ENCODE measurements around the gene CLPTM1L. TPM values are rescaled to one million over a fixed set of nuclear protein-coding genes. Genes with fewer than 3 reads are reported as not detected.

Gene CLPTM1L
- 124 TPM for total RNA-seq

GRCh38 chr5:1344975-1345838 is at the start of gene CLPTM1L:
Gene CLPTM1L (minus strand): TSS chr5:1345099. CDS start chr5:1344841, 258 bp downstream.

GRCh38 chr5:1294835-1295649 is 49.9 kb downstream of the CLPTM1L start, which contains the start of gene TERT:
Gene TERT (minus strand): TSS chr5:1295068. CDS start chr5:1294989, 79 bp downstream.

Small RNA genes lying within 50 kb of the gene (small RNA-seq; reads per million reads assigned to genes)
- not detected for gene MIR4457

Other genes with a start within 250 kb of the CLPTM1L start
- 10.6 TPM for gene SLC12A7, start 233.0 kb downstream of the CLPTM1L start, total RNA-seq
- gene SLC6A19, start 143.5 kb downstream of the CLPTM1L start, total RNA-seq, result not detected
- gene SLC6A18, start 119.7 kb downstream of the CLPTM1L start, total RNA-seq, result not detected
- gene TERT, start 50.0 kb downstream of the CLPTM1L start, total RNA-seq, result under 0.01 TPM
- 12.5 TPM for gene SLC6A3, start 100.3 kb upstream of the CLPTM1L start, total RNA-seq
- gene LPCAT1, start 178.9 kb upstream of the CLPTM1L start, total RNA-seq, result 181 TPM

Data from diencephalon (tissue), 1 donor.